KBM-7 (cell line): ENCODE measurements around the gene LRP1B.
"Not testable (repeated sequence)": the region's sequence is repeated elsewhere in the genome, so short reads cannot be mapped to it uniquely, and the experiment has no call there.

Source experiments
- DNase-seq: peaks from one replicate; pipeline ENCODE4 v3.0.0-alpha.2; 2015
- in situ Hi-C: fragments of 300-500 bp; cut with MboI; formaldehyde crosslinking; loops from 2 replicates; pipeline ENCODE4 v1.14.3; 2020; ENCODE audit warnings: low sequenced_read_pairs, low pct_unique_long_range_greater_than_20kb, mixed read lengths

Gene LRP1B

GRCh38 chr2:140994856-140995255 is 1136.0 kb downstream of the LRP1B start:
- no peak for DNase-seq
- in situ Hi-C loops = no loop called here

DNA sequence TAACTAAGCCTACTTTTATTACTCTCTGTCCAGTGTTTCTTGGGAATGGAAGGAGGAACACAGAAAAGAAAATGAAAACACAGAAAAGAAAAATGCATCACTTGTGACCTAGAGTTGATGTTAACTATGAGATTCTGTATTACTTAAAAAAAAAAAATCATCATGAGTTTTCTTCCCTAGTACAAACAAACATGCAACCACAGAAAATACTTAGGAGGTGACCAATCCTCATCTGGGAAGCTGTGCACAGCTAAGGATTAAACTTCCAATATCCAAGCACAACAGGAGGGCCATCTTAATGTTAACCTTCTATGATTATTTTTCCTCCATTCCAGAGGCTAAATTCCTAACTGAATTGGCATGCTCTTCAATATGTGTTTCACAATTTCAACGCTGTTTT is 1140.4 kb downstream of the LRP1B start:
- DNase-seq = no peak
- in situ Hi-C loops = no loop called here

- in situ Hi-C loops = no loop called here
- DNase-seq = no peak
Measured at GRCh38 chr2:140988597-140988996, 1142.2 kb downstream of the LRP1B start.

DNA sequence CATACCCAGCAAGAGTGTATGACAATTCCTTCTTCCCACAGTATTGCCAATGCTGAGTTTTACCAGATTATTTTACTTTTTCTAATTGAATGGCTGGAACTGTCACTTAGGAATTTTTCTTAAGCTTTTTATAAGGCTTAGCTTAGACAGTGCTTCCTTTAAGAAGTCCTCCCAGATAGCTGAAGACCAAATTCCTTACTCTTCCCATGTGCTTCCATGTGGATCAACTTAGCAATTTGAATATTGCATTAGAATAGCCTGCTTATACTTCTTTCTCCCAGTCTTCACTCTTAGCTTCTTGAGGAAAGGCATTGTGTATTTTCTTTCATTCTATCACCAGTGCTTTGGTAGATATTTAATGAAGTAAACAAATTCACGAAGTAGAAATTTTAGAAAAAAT is 1144.4 kb downstream of the LRP1B start:
- in situ Hi-C loops = no loop called here
- no peak for DNase-seq

DNA sequence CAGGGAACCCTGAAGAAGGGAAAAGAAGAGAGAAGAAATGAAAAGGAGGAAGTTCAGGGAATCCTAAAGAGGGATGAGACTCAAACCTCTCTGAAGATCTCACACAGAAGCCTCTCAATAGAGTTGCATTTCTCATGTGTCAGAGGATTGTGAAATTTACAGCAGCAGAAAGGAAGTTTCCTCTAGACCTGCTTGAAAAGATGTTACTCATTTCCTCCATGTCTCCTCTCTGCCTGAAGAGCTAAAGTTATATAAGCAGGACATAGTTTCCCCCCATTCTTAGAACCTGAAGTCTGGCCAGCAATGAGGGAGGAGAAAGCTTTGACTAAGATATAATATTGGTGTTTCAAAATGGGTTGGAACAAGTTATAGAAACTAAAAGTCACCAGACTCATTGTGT is 1155.6 kb downstream of the LRP1B start:
- in situ Hi-C loops = no loop called here
- no peak for DNase-seq

GRCh38 chr2:140972724-140973123 is 1158.1 kb downstream of the LRP1B start:
- DNase-seq = no peak
- in situ Hi-C loops = no loop called here

- in situ Hi-C loops, DNase-seq: not testable (repeated sequence)
Measured at GRCh38 chr2:140964324-140964723, 1166.5 kb downstream of the LRP1B start.

GRCh38 chr2:140949932-140950331 is 1180.9 kb downstream of the LRP1B start:
- DNase-seq = no peak
- in situ Hi-C loops = no loop called here

DNA sequence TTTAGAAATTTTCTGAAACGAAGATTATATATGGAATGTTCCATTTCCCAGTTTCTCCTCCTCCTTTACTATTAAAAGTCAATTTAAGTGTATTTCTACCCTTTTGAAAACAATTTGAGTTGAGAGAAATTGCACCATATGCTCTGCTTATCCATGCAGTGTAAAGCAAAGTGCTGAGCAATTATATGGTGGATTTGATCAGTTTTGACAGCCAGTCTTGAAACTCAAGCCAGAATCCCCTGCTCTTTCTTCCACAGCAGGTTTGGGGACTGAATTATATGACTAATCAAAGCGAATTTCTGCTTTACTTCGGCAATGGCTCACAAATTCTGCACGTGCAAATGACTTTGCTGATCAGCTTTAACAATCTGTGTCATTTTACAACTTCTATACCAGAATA is 1183.6 kb downstream of the LRP1B start:
- in situ Hi-C loops = no loop called here

GRCh38 chr2:140943867-140944266 is 1186.9 kb downstream of the LRP1B start:
- DNase-seq = no peak
- in situ Hi-C loops = no loop called here

More for the DNA sequence above, 1183.6 kb downstream of the LRP1B start:
- no peak for DNase-seq

GRCh38 chr2:140942284-140942683 is 1188.5 kb downstream of the LRP1B start:
- in situ Hi-C loops = no loop called here
- DNase-seq = no peak

DNA sequence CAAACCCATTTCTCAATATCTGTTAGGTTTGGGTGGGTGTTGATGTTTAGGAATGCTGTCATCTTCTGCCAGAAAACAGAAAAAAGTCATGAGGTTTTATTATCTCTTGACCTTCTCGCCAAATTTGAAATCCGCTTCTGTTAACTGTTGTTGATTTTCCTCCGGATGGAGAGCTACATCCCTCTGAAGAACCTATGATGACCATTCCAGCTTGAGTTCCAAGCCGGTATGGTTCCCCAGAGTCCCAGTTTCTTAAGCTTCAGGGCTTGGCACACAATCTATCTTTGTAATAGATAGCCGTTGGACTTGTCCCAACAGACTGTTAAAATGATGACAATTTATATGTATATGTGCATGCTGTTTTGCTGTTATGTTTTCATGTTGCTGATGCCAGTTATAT is 1201.0 kb downstream of the LRP1B start:
- in situ Hi-C loops = no loop called here
- DNase-seq = no peak

GRCh38 chr2:140918426-140918825 is 1212.4 kb downstream of the LRP1B start:
- in situ Hi-C loops = no loop called here
- no peak for DNase-seq

GRCh38 chr2:140916410-140916809 is 1214.4 kb downstream of the LRP1B start:
- no peak for DNase-seq
- in situ Hi-C loops = no loop called here

DNA sequence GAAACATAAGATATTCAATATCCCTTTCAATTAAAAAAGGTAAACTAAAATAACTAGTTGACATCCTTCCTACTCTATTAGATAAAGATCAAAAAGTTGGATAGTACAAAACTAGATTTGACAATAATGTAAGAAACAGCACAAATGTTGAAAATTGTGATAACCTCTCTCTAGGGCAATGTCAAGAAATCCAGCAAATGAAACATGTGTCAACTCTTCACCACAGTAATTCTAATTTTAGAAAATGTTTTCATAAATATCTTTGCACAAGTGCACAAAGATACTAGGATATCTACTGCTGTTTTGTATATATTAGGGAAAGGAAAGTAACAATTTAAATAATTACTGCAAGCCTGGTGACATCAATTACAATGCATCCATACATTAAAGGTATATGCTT is 1220.1 kb downstream of the LRP1B start:
- no peak for DNase-seq
- in situ Hi-C loops = no loop called here

GRCh38 chr2:140905083-140905781 is 1225.6 kb downstream of the LRP1B start:
- in situ Hi-C loops = no loop called here
- no peak for DNase-seq

- DNase-seq = no peak
Measured at GRCh38 chr2:140895378-140895777, 1235.4 kb downstream of the LRP1B start.

DNA sequence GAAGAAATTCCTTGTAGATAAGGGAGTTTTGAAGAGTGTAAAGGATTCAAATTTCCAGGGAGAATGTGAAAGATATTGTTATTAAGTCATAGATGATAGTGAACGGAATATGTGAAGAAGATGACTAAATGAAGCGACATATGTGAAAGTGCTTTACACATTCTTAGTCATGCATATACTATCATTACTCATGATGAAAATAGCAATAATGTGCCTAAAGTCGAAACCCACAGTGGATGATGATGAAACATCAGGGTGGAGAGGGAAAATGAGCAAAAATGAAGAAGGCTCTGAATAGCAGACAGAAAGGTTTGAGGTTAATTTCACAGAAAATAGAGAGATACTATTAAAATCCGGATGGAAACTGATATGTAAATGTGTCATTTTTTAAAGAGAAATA is 1237.1 kb downstream of the LRP1B start:
- no peak for DNase-seq
- in situ Hi-C loops = no loop called here

More at GRCh38 chr2:140895378-140895777, 1235.4 kb downstream of the LRP1B start:
- in situ Hi-C loops = no loop called here

- in situ Hi-C loops = no loop called here
- no peak for DNase-seq
Measured at GRCh38 chr2:140892911-140893637, 1237.7 kb downstream of the LRP1B start.

- DNase-seq = no peak
- in situ Hi-C loops = no loop called here
Measured at GRCh38 chr2:140892436-140892835, 1238.4 kb downstream of the LRP1B start.
